HepG2 (cell line): ENCODE results near the gene NRSN2. TPM values are rescaled to one million over a fixed set of nuclear protein-coding genes. Genes with fewer than 3 reads are reported as not detected.
A peak's percentile ranks its signal among the peaks of the same experiment; 100 is the strongest.

Experiments
- ARHGAP35 ChIP-seq: sonication (generic); formaldehyde crosslinking; IDR thresholded peaks from 2 replicates; pipeline ENCODE4 v1.9.0; 2022; ENCODE audit warnings: mild to moderate bottlenecking, inconsistent platforms, moderate library complexity, missing genetic modification reagents, borderline replicate concordance
- HIC2 ChIP-seq: sonication (generic); formaldehyde crosslinking; IDR thresholded peaks from 2 replicates; pipeline ENCODE4 v1.9.0; 2022; ENCODE audit warnings: low read depth, missing genetic modification reagents
- HNRNPK ChIP-seq: fragments of 200-400 bp; formaldehyde crosslinking; IDR thresholded peaks from 2 replicates; pipeline ENCODE4 v1.6.1; 2018; ENCODE audit warnings: low read length, low read depth, moderate library complexity, mild to moderate bottlenecking; ENCODE audit not compliant: poor library complexity, severe bottlenecking
- NCOA5 ChIP-seq: sonication (generic); formaldehyde crosslinking; IDR thresholded peaks from 2 replicates; pipeline ENCODE4 v1.4.0; 2020; ENCODE audit warnings: missing genetic modification reagents
- RFX3 ChIP-seq: IDR thresholded peaks from 2 replicates; pipeline ENCODE4 v1.6.1; 2016; ENCODE audit warnings: missing biosample characterization, missing genetic modification reagents
- SMAD1 ChIP-seq: sonication (generic); formaldehyde crosslinking; IDR thresholded peaks from 2 replicates; pipeline ENCODE4 v1.4.0; 2020; ENCODE audit warnings: missing genetic modification reagents, low read depth, mild to moderate bottlenecking, borderline replicate concordance
- ZBTB38 ChIP-seq: sonication (generic); formaldehyde crosslinking; IDR thresholded peaks from 2 replicates; pipeline ENCODE4 v1.5.1; 2020; ENCODE audit warnings: mild to moderate bottlenecking, missing genetic modification reagents
- ZBTB40 ChIP-seq, 2 experiments: fragments of 450-650 bp in 1 of 2; sonication (generic) in 1 of 2; formaldehyde crosslinking in 1 of 2; IDR thresholded peaks; 2 replicates each; pipeline versions ENCODE4 v1.6.1 to v1.8.0; 2016 to 2022; ENCODE audit warnings: antibody characterized with exemption in 1 of 2, mild to moderate bottlenecking in 1 of 2, missing genetic modification reagents in 1 of 2
- ZNF12 ChIP-seq: sonication (generic); formaldehyde crosslinking; IDR thresholded peaks from 2 replicates; pipeline ENCODE4 v1.5.0; 2020; ENCODE audit warnings: missing genetic modification reagents
- ZNF30 ChIP-seq: sonication (generic); formaldehyde crosslinking; IDR thresholded peaks from 2 replicates; pipeline ENCODE4 v1.5.0; 2020; ENCODE audit warnings: mild to moderate bottlenecking, missing genetic modification reagents
- ZNF589 ChIP-seq: sonication (generic); formaldehyde crosslinking; conservative IDR thresholded peaks from 2 replicates; pipeline ENCODE4 v1.8.0; 2022; ENCODE audit warnings: mild to moderate bottlenecking, moderate library complexity, missing genetic modification reagents
- ZNF644 ChIP-seq: IDR thresholded peaks from 2 replicates; pipeline ENCODE4 v1.6.1; 2016; ENCODE audit warnings: low read depth
- polyA plus RNA-seq, 8 experiments: library from polyadenylated mRNA; depleted of rRNA in 3 of 8; stranded (reverse) in 7 of 8; unstranded in 1 of 8; fragments of >200 nt; fragmentation: Illumina TruSeq in 4 of 8; extraction: Trizol in 4 of 8; gene quantifications; 2 replicates each; pipeline versions ENCODE4 v1.2.1 to v1.2.3, GENCODE V29; 2011 to 2016; ENCODE audit warnings: low read depth in 4 of 8, missing spikeins in 1 of 8, mixed read lengths in 1 of 8; ENCODE audit not compliant: insufficient read depth in 1 of 8
- total RNA-seq, 5 experiments: library from RNA; depleted of rRNA; stranded (reverse); fragments of >200 nt; fragmentation: Illumina TruSeq; extraction: Trizol; gene quantifications; 2 replicates each; pipeline ENCODE4 v1.2.3, GENCODE V29; 2016; ENCODE audit warnings: low read depth in 1 of 5
- TF ChIP-seq, protein P1 (sequence below): sonication (generic); formaldehyde crosslinking; IDR thresholded peaks from 2 replicates; pipeline ENCODE4 v1.9.0; 2021; ENCODE audit warnings: missing genetic modification reagents, borderline replicate concordance

Gene NRSN2
- total and polyA plus RNA-seq, 2 of the 13 experiments (the other 11 are each of a cell fraction or from before 2014, with no cell fraction given): 32.3 to 49.4 TPM

- TF ChIP-seq ZBTB40 (IDR thresholded peaks at IDR 0.05) (no peak), ZBTB40 (CRISPR knock-in tag; IDR thresholded peaks at IDR 0.05) (peak; percentile 74), SMAD1 (peak; percentile 68), NCOA5 (CRISPR knock-in tag) (peak; percentile 72; the same call in 1 of the 2 replicates), RFX3 (CRISPR knock-in tag) (peak; percentile 31; the same call in 1 of the 2 replicates), ZBTB38 (CRISPR knock-in tag) (0 out of 2 replicates have a peak, but pooled peaks have one; percentile 57), ZNF30 (CRISPR knock-in tag) (0 out of 2 replicates have a peak, but pooled peaks have one; percentile 87), HIC2 (CRISPR knock-in tag) (no peak; the same call in 1 of the 2 replicates), HNRNPK (peak; percentile 96), ZNF12 (CRISPR knock-in tag) (peak; percentile 84), ZNF644 (CRISPR knock-in tag) (no peak), ARHGAP35 (CRISPR knock-in tag) (peak; percentile 72; the same call in 1 of the 2 replicates), ZNF589 (no peak; the same call in none of the 2 replicates)
- TF ChIP-seq, protein P1, sequence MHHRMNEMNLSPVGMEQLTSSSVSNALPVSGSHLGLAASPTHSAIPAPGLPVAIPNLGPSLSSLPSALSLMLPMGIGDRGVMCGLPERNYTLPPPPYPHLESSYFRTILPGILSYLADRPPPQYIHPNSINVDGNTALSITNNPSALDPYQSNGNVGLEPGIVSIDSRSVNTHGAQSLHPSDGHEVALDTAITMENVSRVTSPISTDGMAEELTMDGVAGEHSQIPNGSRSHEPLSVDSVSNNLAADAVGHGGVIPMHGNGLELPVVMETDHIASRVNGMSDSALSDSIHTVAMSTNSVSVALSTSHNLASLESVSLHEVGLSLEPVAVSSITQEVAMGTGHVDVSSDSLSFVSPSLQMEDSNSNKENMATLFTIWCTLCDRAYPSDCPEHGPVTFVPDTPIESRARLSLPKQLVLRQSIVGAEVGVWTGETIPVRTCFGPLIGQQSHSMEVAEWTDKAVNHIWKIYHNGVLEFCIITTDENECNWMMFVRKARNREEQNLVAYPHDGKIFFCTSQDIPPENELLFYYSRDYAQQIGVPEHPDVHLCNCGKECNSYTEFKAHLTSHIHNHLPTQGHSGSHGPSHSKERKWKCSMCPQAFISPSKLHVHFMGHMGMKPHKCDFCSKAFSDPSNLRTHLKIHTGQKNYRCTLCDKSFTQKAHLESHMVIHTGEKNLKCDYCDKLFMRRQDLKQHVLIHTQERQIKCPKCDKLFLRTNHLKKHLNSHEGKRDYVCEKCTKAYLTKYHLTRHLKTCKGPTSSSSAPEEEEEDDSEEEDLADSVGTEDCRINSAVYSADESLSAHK (CRISPR knock-in tag): no peak
Observed at GRCh38 chr20:380763-381580, 34.1 kb downstream of the NRSN2 start (continued).
